Pancreas (tissue), 10 donors: ENCODE measurements around the gene TRIM22. TPM values are rescaled to one million over a fixed set of nuclear protein-coding genes. Genes with fewer than 3 reads are reported as not detected.

Experiments
- ATAC-seq, 4 donors: fragments of 200-7000 bp; cut with Tn5 transposase; one replicate each; pipeline versions ENCODE4 v1.8.0 to v1.9.1; 2020; ENCODE audit warnings: mild to moderate bottlenecking in 4 of 4, moderate library complexity in 4 of 4
- DNase-seq, 6 donors: peaks; one replicate each; pipeline ENCODE4 v3.0.0-alpha.2; 2020
- FAIRE-seq: peaks from 2 replicates; lab custom pipeline; 2012; peaks lifted over from hg19 to GRCh38; lab: Jason Lieb, UNC
- H3K27ac ChIP-seq, 4 donors: fragments of 200-600 bp; sonication (generic); 1 replicate in 3 of 4; 2 replicates in 1 of 4; pipeline versions ENCODE4 v1.5.0 to v1.8.0; 2020
- H3K27me3 ChIP-seq, 4 donors: fragments of 200-600 bp; one replicate each; pipeline ENCODE4 v1.8.0; 2021
- H3K36me3 ChIP-seq, 3 donors: fragments of 200-600 bp; sonication (generic) in 1 of 3; one replicate each; pipeline versions ENCODE4 v1.5.0 to v1.8.0; 2020 to 2021
- H3K4me1 ChIP-seq, 3 donors: fragments of 200-600 bp; one replicate each; pipeline ENCODE4 v1.8.0; 2021
- H3K4me3 ChIP-seq, 4 donors: fragments of 200-600 bp; sonication (generic) in 2 of 4; one replicate each; pipeline versions ENCODE4 v1.5.0 to v1.8.0; 2020 to 2021
- H3K9me3 ChIP-seq, 4 donors: fragments of 200-600 bp; one replicate each; pipeline ENCODE4 v1.8.0; 2021
- WGBS, 2 donors: extraction: QIAGEN DNeasy Blood & Tissue Kit; methylation state at CpG; one replicate each; pipeline ENCODE4 v1.1.7; 2013; 5-methylcytosine and 5-hydroxymethylcytosine counted together
- intact Hi-C, 3 donors: fragments of 100-400 bp; cut with DNase I; formaldehyde crosslinking; loops; one replicate each; pipeline versions ENCODE4 v1.11.1 to v1.14.2; 2022
- polyA plus RNA-seq, 2 donors: library from polyadenylated mRNA; stranded (reverse); fragments of 200-250 nt; gene quantifications; one replicate each; pipeline ENCODE4 v1.2.3, GENCODE V29; 2013
- total RNA-seq, 6 donors: library from RNA; stranded (reverse); fragmentation: NEBNext Ultra II Directional in 4 of 6; extraction: Animal tissue kit (Norgen Biotek cat#: 25700) in 4 of 6; gene quantifications; one replicate each; pipeline versions ENCODE4 v1.2.1 to v1.2.4, GENCODE V29; 2021 to 2023
- TF ChIP-seq, protein P1 (sequence below), 4 donors: fragments of 200-600 bp; sonication (generic) in 3 of 4; IDR thresholded peaks; one replicate each; pipeline versions ENCODE4 v1.5.0 to v1.8.0; 2021; ENCODE audit warnings: antibody characterized with exemption in 4 of 4
- donor health status: healthy with polysubstance abuse.
- donor health status: DM: no; HTN: no; CAD: no; lungs with moderate emphysema.
- donor health status: DM: no; HTN: no; CAD: no.
- donor health status: control.
- donor health status: control.
- donor health status: Bipolar disorder and iron deficiency.
- donor health status: DM: yes; HTN: yes; CAD: no.
- donor health status: DM: no; HTN: no; CAD: no.
- donor health status: DM: no; HTN: no; CAD: no.
- donor health status: DM: yes; HTN: yes; CAD: no.

The TRIM22 gene
- total and polyA plus RNA-seq, 8 donors = 4.1 to 24.7 (median 10.1) TPM

DNA sequence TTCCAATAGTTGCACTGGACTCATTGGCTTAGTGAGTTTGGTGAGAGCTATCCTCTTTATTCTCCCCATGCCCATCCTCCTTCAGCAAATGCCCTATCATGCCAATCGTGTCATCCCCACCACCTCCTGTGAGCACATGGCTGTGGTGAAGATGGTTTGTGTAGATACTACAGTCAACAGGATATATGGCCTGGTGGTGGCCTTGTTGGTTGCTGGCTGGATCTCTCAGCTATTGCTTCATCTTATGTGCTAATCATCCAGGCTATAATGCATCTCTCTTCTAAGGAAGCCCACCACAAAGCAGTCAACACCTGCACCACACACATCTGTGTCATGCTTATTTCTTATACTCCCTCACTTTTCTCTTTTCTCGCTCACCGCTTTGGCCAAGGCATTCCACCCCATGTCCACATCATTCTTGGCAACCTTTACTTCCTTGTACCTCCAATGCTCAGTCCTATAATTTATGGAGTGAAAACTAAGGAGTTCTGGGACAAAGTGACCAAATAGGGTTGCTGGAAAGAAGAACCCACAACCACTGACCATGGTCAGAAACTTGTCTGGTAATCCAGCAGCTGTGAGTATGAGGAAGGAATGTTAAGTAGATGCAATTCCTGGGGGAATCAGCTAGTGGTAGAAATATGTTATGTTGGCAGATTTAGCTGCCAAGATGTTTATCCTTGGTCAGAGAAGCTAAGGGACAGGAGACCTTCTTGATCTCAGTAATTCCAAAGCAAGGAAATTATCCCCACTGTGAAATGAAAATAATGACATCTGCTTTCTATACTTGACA lies 30.3 kb downstream of the TRIM22 start:
- Histone ChIP-seq H3K4me1 (no peaks in the 10 kb centered on the region), H3K4me3 (no peak overlapping the region), H3K27ac (no peak overlapping the region), H3K27me3 (no peaks in the 10 kb centered on the region), H3K9me3 (no peaks in the 10 kb centered on the region), H3K36me3 (no peaks in the 10 kb centered on the region)
- intact Hi-C loops = no loop called here
- 85 to 86% methylated on average over 3 of the region's 3 CpGs for WGBS, 2 donors
- no peak for FAIRE-seq
- no peak for ATAC-seq
- DNase-seq = no peak
- TF ChIP-seq, protein P1, sequence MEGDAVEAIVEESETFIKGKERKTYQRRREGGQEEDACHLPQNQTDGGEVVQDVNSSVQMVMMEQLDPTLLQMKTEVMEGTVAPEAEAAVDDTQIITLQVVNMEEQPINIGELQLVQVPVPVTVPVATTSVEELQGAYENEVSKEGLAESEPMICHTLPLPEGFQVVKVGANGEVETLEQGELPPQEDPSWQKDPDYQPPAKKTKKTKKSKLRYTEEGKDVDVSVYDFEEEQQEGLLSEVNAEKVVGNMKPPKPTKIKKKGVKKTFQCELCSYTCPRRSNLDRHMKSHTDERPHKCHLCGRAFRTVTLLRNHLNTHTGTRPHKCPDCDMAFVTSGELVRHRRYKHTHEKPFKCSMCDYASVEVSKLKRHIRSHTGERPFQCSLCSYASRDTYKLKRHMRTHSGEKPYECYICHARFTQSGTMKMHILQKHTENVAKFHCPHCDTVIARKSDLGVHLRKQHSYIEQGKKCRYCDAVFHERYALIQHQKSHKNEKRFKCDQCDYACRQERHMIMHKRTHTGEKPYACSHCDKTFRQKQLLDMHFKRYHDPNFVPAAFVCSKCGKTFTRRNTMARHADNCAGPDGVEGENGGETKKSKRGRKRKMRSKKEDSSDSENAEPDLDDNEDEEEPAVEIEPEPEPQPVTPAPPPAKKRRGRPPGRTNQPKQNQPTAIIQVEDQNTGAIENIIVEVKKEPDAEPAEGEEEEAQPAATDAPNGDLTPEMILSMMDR (IDR thresholded peaks at IDR 0.05) = no peak

DNA sequence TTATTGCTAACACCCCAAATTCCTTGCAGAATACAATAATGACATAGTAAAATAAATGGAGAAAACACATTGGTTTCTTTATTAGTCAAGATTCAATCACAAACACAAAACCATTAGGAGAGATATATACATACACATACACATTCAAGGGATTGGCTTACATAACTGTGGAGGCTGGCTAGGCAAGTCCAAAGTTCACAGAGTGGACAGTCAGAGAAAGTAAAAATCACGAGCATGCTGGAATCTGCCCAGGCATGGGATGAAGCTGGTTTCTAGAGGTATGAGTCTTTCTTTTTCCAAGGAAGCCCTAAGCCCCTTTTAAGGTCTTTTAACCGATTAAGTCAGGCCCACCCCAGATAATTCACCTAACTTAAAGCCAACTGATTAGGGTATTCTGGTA lies 33.0 kb downstream of the TRIM22 start:
- Histone ChIP-seq H3K4me1 (no peaks in the 10 kb centered on the region), H3K4me3 (no peak overlapping the region), H3K36me3 (no peaks in the 10 kb centered on the region), H3K27me3 (no peaks in the 10 kb centered on the region), H3K9me3 (no peaks in the 10 kb centered on the region), H3K27ac (no peak overlapping the region)
- 35 to 45% methylated on average over 2 of the region's 2 CpGs for WGBS, 2 donors
- TF ChIP-seq, protein P1 (IDR thresholded peaks at IDR 0.05) = no peak
- ATAC-seq = no peak
- DNase-seq = no peak
- no peak for FAIRE-seq
- intact Hi-C loops = no loop called here

GRCh38 chr11:5726351-5726750 lies 36.8 kb downstream of the TRIM22 start:
- FAIRE-seq = no peak
- TF ChIP-seq, protein P1 (IDR thresholded peaks at IDR 0.05) = no peak
- intact Hi-C loops = no loop called here
- DNase-seq = no peak
- H3K27ac ChIP-seq = no peak overlapping the region
- H3K4me3 ChIP-seq = no peak overlapping the region
- no peaks in the 10 kb centered on the region for H3K9me3 ChIP-seq
- H3K36me3 ChIP-seq = no peaks in the 10 kb centered on the region
- 77 to 79% methylated on average over 1 of the region's 1 CpG for WGBS, 2 donors
- no peak for ATAC-seq
- no peaks in the 10 kb centered on the region for H3K4me1 ChIP-seq
- no peaks in the 10 kb centered on the region for H3K27me3 ChIP-seq

DNA sequence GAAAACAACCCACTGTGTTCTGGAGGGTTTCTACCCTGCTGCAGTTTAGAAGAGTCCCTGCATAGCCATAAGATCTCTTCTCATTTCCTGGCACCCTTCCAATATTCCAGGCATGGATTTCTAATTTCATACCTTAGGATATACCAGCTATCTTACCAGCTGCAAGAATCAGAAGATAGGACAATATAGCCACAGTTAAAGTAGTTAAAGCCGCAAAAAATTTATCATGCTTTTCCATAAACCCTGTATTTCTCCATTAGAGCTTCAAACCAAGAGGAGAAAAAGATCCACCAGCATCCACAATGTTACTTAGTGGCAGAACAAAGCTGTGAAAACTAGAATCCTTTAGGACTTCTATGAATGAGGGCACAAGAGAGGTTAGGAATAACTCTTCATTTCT lies 38.1 kb downstream of the TRIM22 start:
- ATAC-seq = no peak
- intact Hi-C loops = no loop called here

More for the DNA sequence above, 38.1 kb downstream of the TRIM22 start:
- Histone ChIP-seq H3K4me3 (no peak overlapping the region), H3K4me1 (no peaks in the 10 kb centered on the region), H3K27me3 (no peaks in the 10 kb centered on the region), H3K36me3 (no peaks in the 10 kb centered on the region), H3K9me3 (no peaks in the 10 kb centered on the region), H3K27ac (no peak overlapping the region)
- TF ChIP-seq, protein P1 (IDR thresholded peaks at IDR 0.05) = no peak
- DNase-seq = no peak
- FAIRE-seq = no peak
- 70 to 91% methylated on average over 1 of the region's 1 CpG for WGBS, 2 donors
